SU-DHL-6 (cell line): ENCODE results near the gene KLHDC3.

ENCODE experiments used
- H2AFZ ChIP-seq: fragments of 200-600 bp; sonication (generic); 2 replicates; pipeline ENCODE4 v1.6.1; 2014; ENCODE audit warnings: low read depth, mild to moderate bottlenecking, moderate library complexity, mixed read lengths, antibody characterized with exemption, low read length; ENCODE audit not compliant: severe bottlenecking
- H3F3A ChIP-seq: fragments of 200-600 bp; shearing (Covaris generic); 2 replicates; pipeline ENCODE4 v1.6.0; 2016; ENCODE audit warnings: antibody characterized with exemption, mild to moderate bottlenecking; ENCODE audit not compliant: insufficient read depth
- H3K27ac ChIP-seq: fragments of 200-600 bp; sonication (generic); 2 replicates; pipeline ENCODE4 v1.5.1; 2016; ENCODE audit warnings: low read depth, mild to moderate bottlenecking, low read length, moderate library complexity, mixed read lengths
- H3K27me3 ChIP-seq: fragments of 200-600 bp; sonication (generic), shearing (Covaris generic); 2 replicates; pipeline ENCODE4 v1.6.0; 2014; ENCODE audit warnings: mild to moderate bottlenecking, low read length
- H3K36me3 ChIP-seq: fragments of 200-600 bp; sonication (generic); 2 replicates; pipeline ENCODE4 v1.6.1; 2014; ENCODE audit warnings: mild to moderate bottlenecking, low read length, mixed read lengths
- H3K4me2 ChIP-seq: fragments of 300-600, 200-600 bp; shearing (Covaris generic), sonication (generic); 2 replicates; pipeline ENCODE4 v1.6.0; 2014; ENCODE audit warnings: low read length, low read depth, mild to moderate bottlenecking; ENCODE audit not compliant: poor library complexity, severe bottlenecking
- H3K4me3 ChIP-seq: fragments of 200-600 bp; sonication (generic); 2 replicates; pipeline ENCODE4 v1.5.1; 2014; ENCODE audit warnings: antibody characterized with exemption, low read length, mild to moderate bottlenecking, mixed read lengths; ENCODE audit not compliant: insufficient read depth, poor library complexity, severe bottlenecking
- H3K79me2 ChIP-seq: fragments of 200-600 bp; sonication (generic); 2 replicates; pipeline ENCODE4 v1.6.1; 2014; ENCODE audit warnings: mild to moderate bottlenecking, low read length, moderate library complexity; ENCODE audit not compliant: insufficient read depth
- H3K9ac ChIP-seq: fragments of 200-600 bp; sonication (generic); 2 replicates; pipeline ENCODE4 v1.7.0; 2014; ENCODE audit warnings: mild to moderate bottlenecking, low read length
- H3K9me2 ChIP-seq: fragments of 200-600 bp; sonication (generic); replicated peaks from 2 replicates; pipeline ENCODE4 v1.6.1; 2014; ENCODE audit warnings: low read length; ENCODE audit not compliant: insufficient read depth
- H3K9me3 ChIP-seq: fragments of 200-600 bp; sonication (generic); 2 replicates; pipeline ENCODE4 v1.6.1; 2014; ENCODE audit warnings: low read length, mixed read lengths; ENCODE audit not compliant: insufficient read depth
- H4K20me1 ChIP-seq: fragments of 200-600 bp; sonication (generic); 2 replicates; pipeline ENCODE4 v1.6.1; 2014; ENCODE audit warnings: low read depth, mild to moderate bottlenecking, antibody characterized with exemption, low read length, moderate library complexity, mixed read lengths
- CTCF ChIP-seq: fragments of 200-600 bp; sonication (generic); IDR thresholded peaks from one replicate; pipeline ENCODE4 v1.5.1; 2017; ENCODE audit warnings: antibody characterized with exemption, mild to moderate bottlenecking, low read length, moderate library complexity; ENCODE audit not compliant: insufficient read depth, poor library complexity, severe bottlenecking
- EZH2phosphoT487 ChIP-seq: fragments of 200-600 bp; sonication (generic), shearing (Covaris generic); conservative IDR thresholded peaks from 2 replicates; pipeline ENCODE4 v1.6.1; 2018; ENCODE audit warnings: mild to moderate bottlenecking, antibody characterized with exemption, low read length, moderate library complexity, mixed read lengths

Gene KLHDC3

GRCh38 chr6:42978839-42979522 lies 35.1 kb upstream of the KLHDC3 start, which contains the start of gene PEX6:
Gene PEX6, minus strand, starts transcription at chr6:42979181. Its CDS starts 31 bp downstream, at chr6:42979150.
- H3K36me3 ChIP-seq: peaks cover 5% of the 10 kb centered on the region; the same call in 1 of the 2 replicates
- no peaks in the 10 kb centered on the region for H3K27me3 ChIP-seq
- no peaks in the 10 kb centered on the region for H4K20me1 ChIP-seq
- peak within 1 kb of the TSS; percentile 84 for H3K4me2 ChIP-seq
- TF ChIP-seq EZH2phosphoT487 (no peak), CTCF (no peak)
- peak within 1 kb of the TSS; percentile 85 for H3K9ac ChIP-seq
- no peaks in the 10 kb centered on the region for H3K9me2 ChIP-seq
- H3K79me2 ChIP-seq: peaks cover 38% of the 10 kb centered on the region
- H3K27ac ChIP-seq: peak within 1 kb of the TSS; percentile 58
- H3K9me3 ChIP-seq: no peaks in the 10 kb centered on the region
- H3K4me3 ChIP-seq: peak within 1 kb of the TSS; percentile 75
- peaks cover 19% of the 10 kb centered on the region for H3F3A ChIP-seq
- peak within 1 kb of the TSS; percentile 80 for H2AFZ ChIP-seq

DNA sequence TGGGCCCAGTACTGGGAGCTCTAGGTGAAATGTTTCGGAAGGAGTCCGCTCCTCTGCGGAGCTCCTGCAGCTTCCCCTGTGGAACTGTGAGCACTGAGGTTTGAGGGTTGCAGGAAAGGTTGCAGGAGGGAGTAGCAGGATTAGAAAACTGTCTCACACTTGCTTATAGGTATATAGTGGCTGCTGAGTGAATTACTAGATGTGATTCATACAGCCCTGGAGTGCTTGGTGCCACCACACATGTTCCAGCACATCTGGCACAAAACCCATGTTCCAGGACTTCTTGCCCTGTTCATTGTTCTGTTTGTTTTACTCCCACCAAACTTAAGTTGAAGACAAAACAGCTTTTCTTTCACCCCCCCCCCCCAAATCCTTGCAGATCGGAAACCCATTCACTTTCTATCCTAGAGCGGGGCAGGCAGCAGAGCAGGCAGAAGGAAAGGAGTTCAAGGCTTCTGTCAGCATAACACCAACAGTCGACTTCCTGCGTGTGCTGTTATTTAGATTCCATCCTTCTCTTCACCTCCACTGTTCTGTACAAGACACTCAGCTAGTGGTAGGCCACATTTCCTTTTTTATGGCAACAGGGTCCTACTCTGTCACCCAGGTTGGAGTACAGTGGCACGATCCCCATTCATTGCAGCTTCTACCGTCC lies 34.4 kb upstream of the KLHDC3 start:
- peak overlapping the region; percentile 84 for H3K4me2 ChIP-seq
- H3K4me3 ChIP-seq: peak overlapping the region; percentile 75
- peak overlapping the region; percentile 58 for H3K27ac ChIP-seq
- H3K9me2 ChIP-seq: no peaks in the 10 kb centered on the region
- peaks cover 19% of the 10 kb centered on the region for H3F3A ChIP-seq
- peaks cover 38% of the 10 kb centered on the region for H3K79me2 ChIP-seq
- H3K9me3 ChIP-seq: no peaks in the 10 kb centered on the region
- H2AFZ ChIP-seq: peak overlapping the region; percentile 80
- H3K9ac ChIP-seq: peak overlapping the region; percentile 85
- H4K20me1 ChIP-seq: no peaks in the 10 kb centered on the region
- peaks cover 5% of the 10 kb centered on the region; the same call in 1 of the 2 replicates for H3K36me3 ChIP-seq
- TF ChIP-seq EZH2phosphoT487: no peak
- TF ChIP-seq CTCF: no peak
- no peaks in the 10 kb centered on the region for H3K27me3 ChIP-seq

- no peak overlapping the region for H2AFZ ChIP-seq
- H3K9me3 ChIP-seq: no peaks in the 10 kb centered on the region
- no peaks in the 10 kb centered on the region for H3K27me3 ChIP-seq
- H3K36me3 ChIP-seq: peaks cover 2% of the 10 kb centered on the region; the same call in 1 of the 2 replicates
- H3K79me2 ChIP-seq: peaks cover 28% of the 10 kb centered on the region
- no peak overlapping the region for H3K4me3 ChIP-seq
- no peak overlapping the region for H3K4me2 ChIP-seq
- peaks cover 9% of the 10 kb centered on the region for H3F3A ChIP-seq
- no peaks in the 10 kb centered on the region for H4K20me1 ChIP-seq
- H3K27ac ChIP-seq: no peak overlapping the region
- H3K9me2 ChIP-seq: no peaks in the 10 kb centered on the region
- TF ChIP-seq CTCF (no peak), EZH2phosphoT487 (no peak)
- no peak overlapping the region for H3K9ac ChIP-seq
Measured at GRCh38 chr6:42981836-42982235, 32.2 kb upstream of the KLHDC3 start.
